Sigmoid colon (tissue), 7 donors: Measurements from ENCODE around the gene DDR1. TPM values are rescaled to one million over a fixed set of nuclear protein-coding genes. Genes with fewer than 3 reads are reported as not detected.
"Not testable (repeated sequence)": the region's sequence is repeated elsewhere in the genome, so short reads cannot be mapped to it uniquely, and the experiment has no call there.

Source experiments
- DNase-seq: peaks from one replicate; pipeline ENCODE4 v3.0.0-alpha.2; 2019
- H3K27ac ChIP-seq, 4 donors: fragments of 200-600 bp; sonication (generic); one replicate each; pipeline ENCODE4 v1.5.1; 2016 to 2019; ENCODE audit warnings: mild to moderate bottlenecking in 1 of 4
- H3K27me3 ChIP-seq, 3 donors: fragments of 200-600 bp; sonication (generic); one replicate each; pipeline ENCODE4 v1.5.1; 2019; ENCODE audit warnings: mild to moderate bottlenecking in 1 of 3
- H3K36me3 ChIP-seq, 4 donors: fragments of 200-600 bp; sonication (generic); one replicate each; pipeline ENCODE4 v1.5.1; 2016 to 2019
- H3K4me1 ChIP-seq, 4 donors: fragments of 200-600 bp; sonication (generic); one replicate each; pipeline ENCODE4 v1.5.1; 2017 to 2019
- H3K4me3 ChIP-seq, 4 donors: fragments of 200-600 bp; sonication (generic); one replicate each; pipeline ENCODE4 v1.5.1; 2017 to 2019; ENCODE audit warnings: mild to moderate bottlenecking in 2 of 4, moderate library complexity in 1 of 4
- H3K9me3 ChIP-seq, 4 donors: fragments of 200-600 bp in 3 of 4; sonication (generic) in 3 of 4; one replicate each; pipeline versions ENCODE4 v1.5.1 to v1.6.1; 2013 to 2019
- CTCF ChIP-seq, 4 experiments: fragments of 450-650 bp in 3 of 4; fragments of 200-600 bp in 1 of 4; IDR thresholded peaks; one replicate each; pipeline ENCODE4 v1.5.1; 2016 to 2019; ENCODE audit warnings: antibody characterized with exemption in 4 of 4, mild to moderate bottlenecking in 3 of 4, moderate library complexity in 2 of 4
- EP300 ChIP-seq, 4 donors: sonication (generic); formaldehyde crosslinking; IDR thresholded peaks; one replicate each; pipeline ENCODE4 v1.6.1; 2017; ENCODE audit warnings: antibody characterized with exemption in 4 of 4
- POLR2A ChIP-seq, 2 donors: fragments of 450-650 bp; IDR thresholded peaks; one replicate each; pipeline ENCODE4 v1.6.1; 2016; ENCODE audit warnings: antibody characterized with exemption in 2 of 2, mild to moderate bottlenecking in 2 of 2, moderate library complexity in 2 of 2
- POLR2AphosphoS5 ChIP-seq, 4 donors: sonication (generic); formaldehyde crosslinking; IDR thresholded peaks; one replicate each; pipeline ENCODE4 v1.6.1; 2017; ENCODE audit warnings: antibody characterized with exemption in 4 of 4
- WGBS, 2 donors: extraction: QIAGEN DNeasy Blood & Tissue Kit; methylation state at CpG; one replicate each; pipeline ENCODE4 v1.1.7; 2013; 5-methylcytosine and 5-hydroxymethylcytosine counted together
- intact Hi-C: fragments of 100-400 bp; cut with DNase I; formaldehyde crosslinking; loops from one replicate; pipeline ENCODE4 v1.15.1; 2023
- polyA plus RNA-seq, 3 donors: library from polyadenylated mRNA; stranded (reverse); fragments of 200-250 nt; gene quantifications; one replicate each; pipeline ENCODE4 v1.2.3, GENCODE V29; 2013
- total RNA-seq, 4 donors: library from RNA; depleted of rRNA; stranded (reverse); fragments of >200 nt; gene quantifications; one replicate each; pipeline ENCODE4 v1.1.0, GENCODE V29; 2016
- donor health status: healthy with polysubstance abuse.
- donor health status: Bipolar disorder and iron deficiency.
- donor health status: healthy.

Gene DDR1
- total and polyA plus RNA-seq, 7 donors, result 7.9 to 110 (median 25.2) TPM

DNA sequence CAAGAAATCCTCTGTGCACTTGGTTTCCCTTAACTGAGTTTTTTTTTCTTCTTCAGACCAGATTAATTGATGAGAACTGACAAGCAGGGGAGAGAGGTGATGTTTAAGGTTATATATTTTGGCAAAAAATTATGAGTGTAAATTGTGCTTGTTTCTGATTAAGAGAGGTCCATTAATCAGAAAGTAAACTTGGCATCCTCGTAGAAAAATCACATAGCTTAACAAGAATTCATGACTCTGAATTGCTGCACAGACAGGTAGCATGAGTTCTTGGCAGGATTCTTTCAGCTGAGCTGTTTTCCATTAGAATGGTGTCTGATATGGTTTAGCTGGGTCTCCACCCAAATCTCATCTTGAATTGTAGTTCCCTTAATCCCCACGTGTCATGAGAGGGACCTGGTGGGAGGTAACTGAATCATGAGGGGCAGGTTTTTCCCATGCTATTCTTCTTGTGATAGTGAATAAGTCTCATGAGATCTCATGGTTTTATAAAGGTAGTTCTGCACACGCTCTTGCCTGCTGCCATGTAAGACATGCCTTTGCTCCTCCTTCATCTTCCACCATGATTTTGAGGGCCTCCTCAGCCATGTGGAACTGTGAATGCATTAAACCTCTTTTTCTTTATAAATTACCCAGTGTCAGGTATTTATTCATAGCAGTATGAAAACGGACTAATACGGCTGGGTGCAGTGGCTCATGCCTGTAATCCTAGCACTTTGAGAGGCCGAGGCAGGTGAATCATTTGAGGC, 34.2 kb upstream of the DDR1 start:
- 75 to 87% methylated on average over 6 of the region's 6 CpGs for WGBS, 2 donors
- no peaks in the 10 kb centered on the region for H3K36me3 ChIP-seq
- DNase-seq, result no peak
- no peak for TF ChIP-seq POLR2A (IDR thresholded peaks at IDR 0.05)
- TF ChIP-seq CTCF (IDR thresholded peaks at IDR 0.05), result no peak
- TF ChIP-seq POLR2AphosphoS5 (IDR thresholded peaks at IDR 0.05), result no peak
- no peak for TF ChIP-seq EP300 (IDR thresholded peaks at IDR 0.05)
- intact Hi-C loops, result no loop called here
- no peak overlapping the region for H3K4me3 ChIP-seq
- peaks cover 0 to 6% (median 0%) of the 10 kb centered on the region in 4 donors for H3K4me1 ChIP-seq
- H3K9me3 ChIP-seq, result peaks cover 0 to 8% (median 0%) of the 10 kb centered on the region in 4 donors
- no peaks in the 10 kb centered on the region for H3K27me3 ChIP-seq
- no peak overlapping the region for H3K27ac ChIP-seq

GRCh38 chr6:30852459-30852858, 31.9 kb upstream of the DDR1 start:
- H3K36me3 ChIP-seq, H3K27ac ChIP-seq, H3K27me3 ChIP-seq, intact Hi-C loops, DNase-seq, H3K9me3 ChIP-seq, H3K4me1 ChIP-seq, H3K4me3 ChIP-seq: not testable (repeated sequence)
- 76 to 93% methylated on average over 2 of the region's 2 CpGs for WGBS, 2 donors

GRCh38 chr6:30854285-30855040, 29.9 kb upstream of the DDR1 start:
- DNase-seq, result no peak
- WGBS, 2 donors, result 95 to 97% methylated on average over 5 of the region's 5 CpGs
- no peaks in the 10 kb centered on the region for H3K4me1 ChIP-seq
- H3K36me3 ChIP-seq, result no peaks in the 10 kb centered on the region
- intact Hi-C loops, result no loop called here
- TF ChIP-seq CTCF (IDR thresholded peaks at IDR 0.05) (no peak), POLR2A (IDR thresholded peaks at IDR 0.05) (no peak), EP300 (IDR thresholded peaks at IDR 0.05) (no peak), POLR2AphosphoS5 (IDR thresholded peaks at IDR 0.05) (no peak)
- no peaks in the 10 kb centered on the region for H3K27me3 ChIP-seq
- no peak overlapping the region for H3K4me3 ChIP-seq
- H3K9me3 ChIP-seq, result peaks cover 0 to 8% (median 0%) of the 10 kb centered on the region in 4 donors
- H3K27ac ChIP-seq, result no peak overlapping the region

DNA sequence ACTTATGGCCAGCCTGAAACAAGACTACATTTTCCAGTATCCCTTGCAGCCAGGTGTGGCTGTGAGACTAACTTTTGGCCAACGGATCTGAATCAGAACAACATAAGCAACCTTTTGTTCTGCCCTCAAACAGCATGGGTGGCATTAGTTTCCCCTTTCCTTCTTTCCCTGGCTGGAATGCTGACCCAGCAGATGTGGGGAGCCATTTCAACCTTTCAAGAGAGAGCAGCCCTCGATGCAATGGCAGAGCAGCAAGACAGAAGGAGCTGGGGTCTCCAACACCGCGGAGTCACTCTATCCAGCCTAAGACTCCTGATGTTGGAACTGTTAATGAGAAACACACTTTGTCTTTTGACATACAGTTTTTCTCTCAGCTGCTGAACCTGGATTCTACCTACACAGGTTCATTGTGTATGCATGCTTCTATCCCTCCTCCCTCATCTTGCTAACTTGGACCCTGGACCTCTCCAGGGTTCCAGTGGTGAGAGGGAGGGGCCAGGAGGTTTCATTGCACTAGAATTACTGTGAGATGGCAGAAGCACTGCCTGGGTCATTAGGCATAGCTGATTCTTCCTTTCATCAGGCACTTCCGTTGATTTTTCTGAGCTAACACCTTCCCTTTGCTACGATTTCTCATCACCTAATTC, 28.8 kb upstream of the DDR1 start:
- no peak for DNase-seq
- intact Hi-C loops, result no loop called here
- Histone ChIP-seq H3K4me1 (no peaks in the 10 kb centered on the region), H3K36me3 (no peaks in the 10 kb centered on the region), H3K27ac (no peak overlapping the region), H3K4me3 (no peak overlapping the region), H3K9me3 (peaks cover 0 to 8% (median 0%) of the 10 kb centered on the region in 4 donors), H3K27me3 (no peaks in the 10 kb centered on the region)
- 57 to 77% methylated on average over 6 of the region's 6 CpGs for WGBS, 2 donors
- TF ChIP-seq POLR2AphosphoS5 (IDR thresholded peaks at IDR 0.05) (no peak), EP300 (IDR thresholded peaks at IDR 0.05) (no peak), CTCF (IDR thresholded peaks at IDR 0.05) (no peak), POLR2A (IDR thresholded peaks at IDR 0.05) (no peak)

GRCh38 chr6:30857112-30857511, 27.2 kb upstream of the DDR1 start:
- DNase-seq, result no peak
- Histone ChIP-seq H3K36me3 (no peaks in the 10 kb centered on the region), H3K27me3 (no peaks in the 10 kb centered on the region), H3K27ac (no peak overlapping the region), H3K9me3 (no peaks in the 10 kb centered on the region), H3K4me3 (no peak overlapping the region), H3K4me1 (no peaks in the 10 kb centered on the region)
- WGBS, 2 donors, result 85 to 89% methylated on average over 5 of the region's 5 CpGs
- intact Hi-C loops, result no loop called here
- TF ChIP-seq POLR2A (IDR thresholded peaks at IDR 0.05) (no peak), CTCF (IDR thresholded peaks at IDR 0.05) (no peak), EP300 (IDR thresholded peaks at IDR 0.05) (no peak), POLR2AphosphoS5 (IDR thresholded peaks at IDR 0.05) (no peak)
